ENCODE data around the gene ANK2. TPM values are rescaled to one million over a fixed set of nuclear protein-coding genes. Genes with fewer than 3 reads are reported as not detected.

Gene ANK2
- total RNA-seq, 1 donor, result 0.94 TPM

DNA sequence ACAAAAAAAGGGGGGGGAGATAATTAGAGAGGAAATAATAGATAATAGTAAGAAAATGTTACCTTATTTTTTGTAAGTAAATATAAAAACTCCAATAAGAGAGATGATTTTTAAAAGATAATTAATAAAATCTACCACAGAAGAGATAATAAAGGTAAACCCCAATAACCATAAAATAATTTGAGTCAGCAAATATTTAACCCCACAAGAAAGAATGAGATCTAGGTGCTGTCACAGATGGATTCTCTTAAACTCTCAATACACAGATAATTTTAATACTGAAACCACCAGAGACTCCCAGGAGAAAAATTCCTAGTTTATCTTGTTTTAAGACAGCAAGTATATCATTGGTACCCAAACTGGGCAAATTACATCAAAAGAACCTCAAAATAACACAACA is 341.4 kb downstream of the ANK2 start:
- no peak overlapping the region for H3K4me3 ChIP-seq (ENCODE audit: low read length)
- H3K4me1 ChIP-seq (ENCODE audit: insufficient read depth, low read length), result no peaks in the 10 kb centered on the region
- H3K27me3 ChIP-seq (ENCODE audit: insufficient read depth, low read length), result no peaks in the 10 kb centered on the region
- H3K9me3 ChIP-seq (ENCODE audit: low read depth, low read length), result no peaks in the 10 kb centered on the region

DNA sequence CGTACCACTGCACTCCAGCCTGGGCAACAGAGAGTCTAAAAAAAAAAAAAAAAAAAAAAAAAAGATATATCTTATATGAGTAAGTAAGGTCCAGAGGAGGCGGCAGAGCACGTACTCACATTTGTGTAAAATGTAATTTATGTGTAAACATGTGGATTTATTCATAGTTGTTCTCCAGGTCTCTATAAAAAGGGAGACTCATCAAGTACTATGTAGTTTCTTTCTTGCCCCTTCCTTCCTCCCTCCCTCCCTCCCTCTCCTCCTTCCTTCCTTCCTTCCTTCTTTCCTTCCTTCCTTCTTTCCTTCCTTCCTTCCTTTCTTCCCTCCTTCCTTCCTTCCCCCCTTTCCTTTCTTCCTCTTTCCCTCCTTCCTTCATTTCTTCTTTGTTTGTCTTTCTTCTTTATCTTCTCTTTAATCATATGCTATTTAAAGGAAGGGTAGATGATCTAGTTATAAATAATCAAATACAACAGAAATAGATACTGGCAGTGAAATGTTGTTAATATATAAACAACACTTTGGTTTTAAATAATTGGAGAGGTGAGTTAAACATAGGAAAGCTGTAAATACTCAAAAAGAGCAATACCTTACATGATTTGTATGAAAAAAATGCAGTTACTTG is 344.8 kb downstream of the ANK2 start:
- Histone ChIP-seq H3K4me1 (ENCODE audit: insufficient read depth, low read length) (no peaks in the 10 kb centered on the region), H3K27me3 (ENCODE audit: insufficient read depth, low read length) (no peaks in the 10 kb centered on the region), H3K4me3 (ENCODE audit: low read length) (no peak overlapping the region), H3K9me3 (ENCODE audit: low read depth, low read length) (no peaks in the 10 kb centered on the region)

DNA sequence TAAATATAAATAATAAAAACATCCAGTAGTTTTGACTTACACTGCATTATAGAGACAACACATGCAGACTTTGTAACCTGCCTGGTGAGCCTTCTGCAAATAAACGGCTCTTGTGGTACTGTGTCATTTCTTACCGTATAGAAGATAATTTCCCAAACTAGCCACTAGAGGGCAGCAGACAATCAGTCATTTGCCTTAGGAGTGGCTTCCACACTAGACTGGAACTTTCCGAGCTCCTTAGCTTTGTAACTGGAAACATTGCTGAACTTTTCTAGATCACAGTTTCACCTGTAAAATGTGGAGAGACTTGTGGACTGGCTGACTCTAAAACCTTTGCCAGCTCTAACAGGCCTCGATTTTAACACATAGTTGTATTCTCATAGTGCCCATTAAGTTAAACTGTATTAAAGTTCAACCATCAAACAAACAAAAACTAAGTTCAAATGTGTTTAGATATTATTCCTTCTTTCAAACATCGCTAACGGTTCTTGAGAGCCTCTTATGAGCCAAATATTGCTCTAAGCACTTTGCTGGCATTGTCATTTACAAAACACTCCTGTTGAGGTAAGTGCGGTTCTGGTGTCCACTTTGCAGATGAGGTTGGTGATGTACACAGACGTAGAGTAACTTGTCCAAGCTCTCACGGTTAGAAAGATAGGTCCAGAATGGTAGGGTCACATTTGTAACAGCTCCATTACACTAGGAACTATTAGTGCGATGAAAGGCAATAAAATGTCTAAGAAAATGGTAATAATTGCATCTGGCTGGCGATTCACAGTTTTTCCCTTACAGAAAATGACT is 345.5 kb downstream of the ANK2 start:
- Histone ChIP-seq H3K9me3 (ENCODE audit: low read depth, low read length) (no peaks in the 10 kb centered on the region), H3K4me1 (ENCODE audit: insufficient read depth, low read length) (no peaks in the 10 kb centered on the region), H3K27me3 (ENCODE audit: insufficient read depth, low read length) (no peaks in the 10 kb centered on the region), H3K4me3 (ENCODE audit: low read length) (no peak overlapping the region)

DNA sequence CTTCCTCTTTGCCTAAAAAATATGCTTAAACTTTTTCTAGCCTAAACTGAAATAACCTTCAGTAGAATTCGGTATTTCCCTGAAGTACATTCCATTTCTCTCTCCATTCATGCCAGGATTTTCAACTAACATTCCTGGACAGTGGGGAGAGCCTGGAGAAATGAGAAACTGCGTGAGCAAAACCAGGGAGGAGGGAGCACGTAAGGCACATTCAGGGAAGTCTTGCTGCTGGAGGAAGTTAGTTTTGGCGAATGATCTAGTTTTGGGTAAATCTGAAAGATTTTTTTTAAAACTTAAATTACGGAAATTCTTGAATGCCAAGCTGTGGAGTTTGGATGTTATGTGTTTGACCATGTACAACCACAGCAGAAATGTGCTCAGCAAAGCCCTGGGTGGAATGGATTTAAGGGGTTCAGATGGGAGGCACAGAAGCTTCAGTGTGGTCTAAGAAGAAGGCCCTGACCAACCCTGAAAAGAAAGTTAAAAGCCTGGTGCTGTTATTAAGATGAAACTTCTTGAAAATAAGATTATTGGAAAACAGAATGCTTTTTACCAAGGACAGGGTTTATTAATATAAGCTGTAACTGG is 347.8 kb downstream of the ANK2 start:
- Histone ChIP-seq H3K9me3 (ENCODE audit: low read depth, low read length) (no peaks in the 10 kb centered on the region), H3K4me3 (ENCODE audit: low read length) (no peak overlapping the region), H3K27me3 (ENCODE audit: insufficient read depth, low read length) (no peaks in the 10 kb centered on the region), H3K4me1 (ENCODE audit: insufficient read depth, low read length) (no peaks in the 10 kb centered on the region)

DNA sequence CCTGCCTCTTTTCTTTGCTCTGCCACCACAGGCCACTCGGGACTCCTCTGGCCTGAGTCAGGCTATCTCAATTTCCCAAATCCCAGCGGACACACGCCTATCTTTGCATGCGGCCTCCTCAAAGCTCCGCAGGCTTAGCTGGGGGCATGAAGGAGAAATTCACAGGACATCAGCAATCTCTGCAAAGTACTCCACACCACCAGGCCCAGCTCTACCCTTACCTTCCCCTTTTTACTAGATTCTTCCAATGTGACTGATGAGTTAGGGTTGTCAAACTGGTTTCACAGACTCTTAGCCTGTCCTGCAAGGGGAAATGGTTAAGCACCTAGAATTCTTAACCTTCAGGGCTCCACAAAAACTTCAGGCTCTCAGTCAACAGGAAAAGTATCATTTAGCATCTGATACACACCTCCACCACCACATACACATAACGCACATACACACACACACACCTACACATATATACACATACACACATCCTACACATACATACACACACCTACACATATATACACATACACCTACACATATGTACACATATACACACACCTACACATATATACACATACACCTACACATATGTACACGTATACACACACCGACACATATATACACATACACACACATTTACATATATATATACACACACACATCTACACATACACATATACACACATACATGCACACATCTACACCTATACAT is 349.1 kb downstream of the ANK2 start:
- H3K27me3 ChIP-seq (ENCODE audit: insufficient read depth, low read length), result no peaks in the 10 kb centered on the region
- no peak overlapping the region for H3K4me3 ChIP-seq (ENCODE audit: low read length)
- H3K9me3 ChIP-seq (ENCODE audit: low read depth, low read length), result no peaks in the 10 kb centered on the region
- H3K4me1 ChIP-seq (ENCODE audit: insufficient read depth, low read length), result no peaks in the 10 kb centered on the region

DNA sequence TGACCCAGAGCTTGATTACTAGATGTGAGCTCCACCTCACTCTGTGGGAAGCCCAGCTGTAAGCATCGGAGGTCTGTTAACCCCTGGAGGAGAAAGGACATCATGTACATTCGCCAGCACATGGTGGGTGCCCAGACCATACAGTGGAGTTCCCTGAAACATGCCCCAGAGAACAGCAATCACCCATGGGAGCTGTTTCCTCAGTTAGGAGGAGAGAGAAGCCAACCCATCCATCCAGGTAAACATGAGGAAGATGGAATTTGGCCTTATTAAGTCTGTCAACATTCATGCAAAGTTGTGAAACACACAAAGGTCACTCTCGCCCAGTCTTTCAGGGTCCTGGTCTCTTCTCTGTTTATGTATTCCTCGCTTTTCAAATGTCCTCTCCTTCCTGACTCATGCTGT is 354.7 kb downstream of the ANK2 start:
- Histone ChIP-seq H3K4me1 (ENCODE audit: insufficient read depth, low read length) (no peaks in the 10 kb centered on the region), H3K27me3 (ENCODE audit: insufficient read depth, low read length) (no peaks in the 10 kb centered on the region), H3K9me3 (ENCODE audit: low read depth, low read length) (no peaks in the 10 kb centered on the region), H3K4me3 (ENCODE audit: low read length) (no peak overlapping the region)

DNA sequence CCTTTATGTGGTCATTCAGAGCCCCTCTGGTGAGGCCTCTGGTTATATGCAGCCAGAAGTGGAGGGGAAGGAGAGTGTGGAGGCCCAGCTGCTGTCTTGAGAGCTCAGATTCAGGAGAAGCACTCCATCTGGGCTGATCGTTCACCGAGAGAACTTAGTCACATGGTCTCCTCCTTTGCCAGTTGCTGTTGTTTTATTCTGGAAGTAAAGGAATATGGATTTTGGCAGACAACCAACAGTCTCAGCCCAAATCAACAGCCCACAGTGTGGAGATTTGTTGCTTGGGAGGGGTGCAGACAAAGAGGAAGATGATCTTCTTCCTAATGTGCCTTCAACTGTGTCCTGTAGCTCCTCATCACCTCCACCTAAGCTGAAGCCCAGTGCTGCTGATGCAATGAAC is 355.4 kb downstream of the ANK2 start:
- H3K9me3 ChIP-seq (ENCODE audit: low read depth, low read length), result no peaks in the 10 kb centered on the region
- H3K27me3 ChIP-seq (ENCODE audit: insufficient read depth, low read length), result no peaks in the 10 kb centered on the region
- no peaks in the 10 kb centered on the region for H3K4me1 ChIP-seq (ENCODE audit: insufficient read depth, low read length)
- H3K4me3 ChIP-seq (ENCODE audit: low read length), result no peak overlapping the region

DNA sequence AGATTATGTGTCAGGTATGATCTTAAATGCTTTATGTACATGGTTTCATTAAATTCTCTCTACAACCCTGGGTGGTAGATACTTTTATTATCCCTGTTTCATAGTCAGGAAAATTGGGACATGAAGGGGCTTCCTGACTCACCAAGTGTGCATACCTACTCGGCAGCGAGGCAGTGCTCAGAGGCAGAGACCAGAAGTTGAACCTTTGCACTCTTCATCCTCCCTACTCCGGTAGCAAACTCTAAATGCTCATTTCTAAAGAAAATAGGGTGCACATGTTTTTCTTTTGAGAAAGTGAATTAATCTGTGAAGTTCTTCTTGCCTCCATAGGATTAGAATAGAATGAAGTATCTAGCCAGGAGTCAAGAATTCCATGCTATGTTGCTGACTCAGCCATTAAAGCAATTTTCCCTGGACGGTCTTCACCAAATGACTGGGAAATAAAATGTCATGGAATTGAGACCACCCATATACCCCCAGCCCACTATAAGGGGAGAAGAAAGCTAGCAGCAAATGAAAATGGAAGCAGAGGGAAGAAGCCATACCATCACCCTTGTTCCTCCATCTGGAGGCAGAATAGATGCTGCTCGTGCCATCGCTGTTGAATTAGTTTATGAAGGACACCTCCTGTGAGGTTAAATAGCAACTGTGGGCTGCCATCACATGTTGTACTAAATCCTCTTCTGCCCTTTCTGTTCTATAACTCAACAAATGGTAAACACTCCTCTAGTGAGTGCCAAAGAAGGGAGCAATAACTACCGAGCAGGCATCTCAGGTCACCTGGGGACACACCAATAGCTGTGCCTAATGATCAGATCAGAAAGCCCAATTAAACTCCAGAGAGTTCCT is 356.6 kb downstream of the ANK2 start:
- H3K4me1 ChIP-seq (ENCODE audit: insufficient read depth, low read length), result no peaks in the 10 kb centered on the region
- no peaks in the 10 kb centered on the region for H3K27me3 ChIP-seq (ENCODE audit: insufficient read depth, low read length)
- H3K4me3 ChIP-seq (ENCODE audit: low read length), result no peak overlapping the region
- H3K9me3 ChIP-seq (ENCODE audit: low read depth, low read length), result no peaks in the 10 kb centered on the region

DNA sequence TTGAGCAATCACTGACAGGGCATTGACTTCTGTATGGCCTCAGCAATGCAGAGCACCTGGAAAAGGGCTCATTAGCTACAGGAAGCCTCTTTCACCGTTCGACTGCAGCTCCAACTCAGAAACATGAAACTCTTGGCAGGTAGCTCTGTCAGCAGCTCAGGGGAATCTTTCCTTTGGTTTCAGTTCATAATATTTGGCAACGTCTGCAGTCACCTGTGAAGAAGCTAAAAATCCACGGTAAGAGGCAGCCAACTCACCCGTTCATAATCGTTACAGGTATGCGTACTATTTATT is 357.2 kb downstream of the ANK2 start:
- Histone ChIP-seq H3K4me3 (ENCODE audit: low read length) (no peak overlapping the region), H3K9me3 (ENCODE audit: low read depth, low read length) (no peaks in the 10 kb centered on the region), H3K27me3 (ENCODE audit: insufficient read depth, low read length) (no peaks in the 10 kb centered on the region), H3K4me1 (ENCODE audit: insufficient read depth, low read length) (no peaks in the 10 kb centered on the region)

DNA sequence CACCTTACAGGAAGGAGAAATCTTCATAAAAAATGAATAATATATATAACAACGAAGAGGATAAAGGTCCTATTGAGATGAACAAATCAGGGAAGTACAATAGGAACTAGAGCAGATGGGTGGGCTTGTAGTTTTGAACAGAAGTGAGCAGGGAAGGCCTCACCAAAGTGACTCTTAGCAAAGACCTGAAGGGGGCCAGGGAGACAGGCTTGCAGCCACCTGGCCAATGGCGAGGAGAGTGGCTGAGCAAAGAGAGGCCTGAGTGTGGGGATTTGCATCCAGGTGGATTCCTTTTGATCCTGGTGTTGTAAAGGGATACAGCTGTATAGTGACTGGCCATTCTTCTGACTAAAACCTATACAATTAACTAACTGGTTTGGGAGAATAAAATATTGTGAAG is 358.0 kb downstream of the ANK2 start:
- no peak overlapping the region for H3K4me3 ChIP-seq (ENCODE audit: low read length)
- H3K27me3 ChIP-seq (ENCODE audit: insufficient read depth, low read length), result no peaks in the 10 kb centered on the region
- no peaks in the 10 kb centered on the region for H3K9me3 ChIP-seq (ENCODE audit: low read depth, low read length)
- H3K4me1 ChIP-seq (ENCODE audit: insufficient read depth, low read length), result no peaks in the 10 kb centered on the region

DNA sequence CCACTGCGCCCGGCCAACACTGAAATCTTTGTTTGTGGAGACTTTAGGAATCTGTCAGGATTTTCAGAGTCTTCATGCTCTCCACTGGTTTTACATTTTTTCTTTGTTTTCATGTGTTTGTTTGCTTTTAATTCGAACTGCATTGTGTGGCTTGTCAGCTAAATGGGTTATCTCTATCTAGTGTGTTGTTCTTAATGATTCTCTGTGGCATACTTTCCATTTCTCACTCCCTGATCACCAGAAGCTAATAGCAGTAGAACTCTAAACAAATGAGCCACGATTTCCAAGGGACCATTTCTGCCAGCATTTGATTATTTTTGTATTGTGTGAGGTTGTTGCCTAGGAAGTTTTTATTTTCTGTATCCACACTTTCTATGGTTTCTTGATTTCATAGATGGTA is 359.7 kb downstream of the ANK2 start:
- Histone ChIP-seq H3K27me3 (ENCODE audit: insufficient read depth, low read length) (no peaks in the 10 kb centered on the region), H3K9me3 (ENCODE audit: low read depth, low read length) (no peaks in the 10 kb centered on the region), H3K4me1 (ENCODE audit: insufficient read depth, low read length) (no peaks in the 10 kb centered on the region), H3K4me3 (ENCODE audit: low read length) (no peak overlapping the region)

DNA sequence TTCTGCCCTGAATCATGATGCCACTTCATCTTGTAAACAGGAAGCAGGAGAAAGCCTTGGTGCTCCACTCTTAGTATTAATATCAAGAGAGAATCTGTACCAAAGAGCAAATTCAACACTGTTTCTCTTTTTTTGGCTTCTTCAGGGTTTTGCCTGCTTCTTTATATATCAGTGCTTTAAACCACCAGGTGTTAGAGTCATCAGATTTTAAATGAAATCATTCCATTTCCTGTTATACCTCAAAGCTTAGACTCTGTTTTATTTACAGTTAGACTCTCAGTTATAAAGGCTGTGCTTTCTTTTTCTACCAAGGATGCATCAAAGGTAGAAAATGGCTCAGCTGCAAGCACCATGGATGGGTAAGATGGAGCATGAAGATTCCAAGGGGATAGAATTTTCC is 361.2 kb downstream of the ANK2 start:
- no peaks in the 10 kb centered on the region for H3K9me3 ChIP-seq (ENCODE audit: low read depth, low read length)
- H3K4me1 ChIP-seq (ENCODE audit: insufficient read depth, low read length), result no peaks in the 10 kb centered on the region
- no peak overlapping the region for H3K4me3 ChIP-seq (ENCODE audit: low read length)
- no peaks in the 10 kb centered on the region for H3K27me3 ChIP-seq (ENCODE audit: insufficient read depth, low read length)

DNA sequence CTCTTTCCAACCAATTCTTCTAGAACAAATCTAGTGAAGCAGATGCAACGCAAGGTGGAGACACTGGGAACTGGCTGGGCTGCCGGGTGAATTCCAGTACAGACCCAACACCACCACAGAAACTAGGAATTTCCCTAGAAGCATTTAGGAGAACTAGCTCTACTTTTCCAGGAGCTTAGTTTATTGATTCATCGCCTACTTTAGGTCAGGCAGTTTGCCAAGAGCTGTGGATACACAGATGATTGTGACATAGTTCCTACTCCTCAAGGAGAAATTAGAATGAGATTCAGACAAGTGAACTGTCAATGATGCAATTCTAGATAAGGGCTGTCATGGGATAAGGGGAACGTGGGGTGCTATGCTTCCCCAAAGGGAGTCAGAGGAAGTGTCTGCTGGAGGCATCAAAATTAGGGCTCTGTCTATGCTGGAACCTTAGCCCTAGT is 362.1 kb downstream of the ANK2 start:
- H3K27me3 ChIP-seq (ENCODE audit: insufficient read depth, low read length), result no peaks in the 10 kb centered on the region

DNA sequence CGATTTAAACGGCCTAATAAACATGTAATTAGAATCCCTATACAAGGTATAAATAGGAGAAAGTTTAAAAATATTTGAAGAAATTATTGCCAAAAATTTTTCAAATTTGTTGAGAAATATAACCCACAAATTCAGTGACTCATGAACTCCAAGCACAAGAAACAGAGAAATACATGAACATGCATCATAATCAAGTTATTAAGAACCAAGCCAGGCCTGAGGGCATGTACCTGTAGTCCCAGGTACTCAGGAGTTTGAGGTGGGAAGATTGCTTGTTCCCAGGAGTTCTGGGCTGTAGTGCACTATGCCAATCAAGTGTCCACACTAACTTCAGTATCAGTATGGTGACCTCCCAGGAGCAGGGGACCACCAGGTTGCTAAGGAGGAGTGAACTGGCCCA is 370.2 kb downstream of the ANK2 start:
- Histone ChIP-seq H3K4me3 (ENCODE audit: low read length) (no peak overlapping the region), H3K9me3 (ENCODE audit: low read depth, low read length) (peaks cover 6% of the 10 kb centered on the region)

More for the DNA sequence above, 362.1 kb downstream of the ANK2 start:
- no peak overlapping the region for H3K4me3 ChIP-seq (ENCODE audit: low read length)
- H3K4me1 ChIP-seq (ENCODE audit: insufficient read depth, low read length), result no peaks in the 10 kb centered on the region
- no peaks in the 10 kb centered on the region for H3K9me3 ChIP-seq (ENCODE audit: low read depth, low read length)

DNA sequence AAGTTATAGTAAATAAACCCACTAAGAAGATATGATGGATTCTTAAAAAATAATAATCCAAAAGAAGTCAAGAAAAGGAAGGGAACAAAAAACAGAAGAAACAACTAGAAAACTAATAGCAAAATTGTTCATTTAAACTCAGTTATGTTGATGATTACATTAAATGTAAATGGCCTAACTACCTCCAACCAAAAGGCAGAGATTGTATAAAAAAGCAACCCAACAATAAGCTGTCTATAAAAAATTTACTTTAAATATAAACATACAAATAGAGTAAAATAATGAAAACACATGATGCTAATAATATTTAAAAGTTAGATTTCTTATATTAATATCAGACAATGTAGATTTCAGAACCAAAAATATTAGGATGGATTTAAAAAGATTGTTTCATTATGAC is 371.5 kb downstream of the ANK2 start:
- Histone ChIP-seq H3K9me3 (ENCODE audit: low read depth, low read length) (peaks cover 6% of the 10 kb centered on the region), H3K4me3 (ENCODE audit: low read length) (no peak overlapping the region), H3K4me1 (ENCODE audit: insufficient read depth, low read length) (no peaks in the 10 kb centered on the region), H3K27me3 (ENCODE audit: insufficient read depth, low read length) (no peaks in the 10 kb centered on the region)

More for the DNA sequence above, 370.2 kb downstream of the ANK2 start:
- no peaks in the 10 kb centered on the region for H3K4me1 ChIP-seq (ENCODE audit: insufficient read depth, low read length)
- no peaks in the 10 kb centered on the region for H3K27me3 ChIP-seq (ENCODE audit: insufficient read depth, low read length)

Data from mononuclear cell (primary cell).